Breast epithelium (tissue), 3 donors: Measurements from ENCODE around the gene CLCNKA.

Source experiments
- CTCF ChIP-seq, 3 donors: fragments of 450-650 bp; IDR thresholded peaks; one replicate each; pipeline ENCODE4 v1.5.1; 2016 to 2017; ENCODE audit warnings: antibody characterized with exemption in 3 of 3, mild to moderate bottlenecking in 3 of 3, moderate library complexity in 3 of 3
- POLR2A ChIP-seq: fragments of 450-650 bp; IDR thresholded peaks from one replicate; pipeline ENCODE4 v1.6.1; 2016; ENCODE audit warnings: antibody characterized with exemption, mild to moderate bottlenecking, moderate library complexity
- POLR2AphosphoS5 ChIP-seq, 3 donors: sonication (generic); formaldehyde crosslinking; IDR thresholded peaks; one replicate each; pipeline ENCODE4 v1.6.1; 2017; ENCODE audit warnings: antibody characterized with exemption in 3 of 3

GRCh38 chr1:16068356-16069270 lies 46.8 kb downstream of the CLCNKA start:
- TF ChIP-seq POLR2AphosphoS5 (IDR thresholded peaks at IDR 0.05) (no peak), CTCF (IDR thresholded peaks at IDR 0.05) (no peak), POLR2A (no peak)
